ENCODE data around the gene STX3. TPM values are rescaled to one million over a fixed set of nuclear protein-coding genes. Genes with fewer than 3 reads are reported as not detected.

STX3 gene
- total RNA-seq, 3 donors from 2014 or later (not counting 1 experiment from before 2014, with no cell fraction given), result 6.8 to 19.1 (median 17.0) TPM

DNA sequence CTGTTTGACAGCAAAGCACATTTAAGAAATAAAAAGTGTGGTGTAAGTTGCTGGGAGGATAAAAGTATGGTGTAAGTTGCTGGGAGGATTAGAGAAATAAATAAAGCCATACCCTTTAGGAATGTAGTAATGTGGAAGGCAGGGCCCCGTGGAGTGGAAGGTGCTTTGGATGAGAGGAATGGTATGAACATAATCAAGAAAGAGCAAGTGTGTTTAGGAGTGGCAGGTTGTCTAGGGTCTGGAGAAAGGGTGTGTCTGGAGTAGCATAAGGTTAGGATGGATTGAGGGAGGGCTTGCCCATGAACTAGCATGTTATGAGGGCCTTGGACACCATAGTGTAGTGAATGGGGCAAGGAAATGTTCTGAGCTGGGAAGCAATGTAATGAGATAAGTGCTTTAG, 37.3 kb downstream of the STX3 start:
- H3K4me1 ChIP-seq (ENCODE audit: control insufficient read depth, insufficient read depth, low read length), result no peaks in the 10 kb centered on the region
- intact Hi-C loops (cut with micrococcal nuclease), result no loop called here
- no peak for TF ChIP-seq CTCF (IDR thresholded peaks at IDR 0.05)
- H3K4me3 Mint-ChIP-seq, result no peak overlapping the region
- H3K9me3 ChIP-seq (ENCODE audit: control insufficient read depth, insufficient read depth, low read length), result no peaks in the 10 kb centered on the region
- peaks cover 0 to 4% of the 10 kb centered on the region in 2 donors for H3K27me3 Mint-ChIP-seq (ENCODE audit: low read depth in 2 of 2)
- DNase-seq, result no peak
- no peak overlapping the region for H3K27ac ChIP-seq (ENCODE audit: low read length)
- no peak for ATAC-seq
- no peak overlapping the region for H3K27ac Mint-ChIP-seq
- H3K4me3 ChIP-seq (ENCODE audit: low read length), result no peak overlapping the region
- peaks cover 0 to 4% of the 10 kb centered on the region in 2 donors for H3K4me1 Mint-ChIP-seq
- H3K36me3 ChIP-seq (ENCODE audit: control insufficient read depth, insufficient read depth, low read length), result peaks cover 35% of the 10 kb centered on the region
- no peaks in the 10 kb centered on the region for H3K9me3 Mint-ChIP-seq
- WGBS (ENCODE audit: insufficient coverage), result 91% methylated on average over 1 of the region's 1 CpG
- peaks cover 49% of the 10 kb centered on the region for H3K36me3 Mint-ChIP-seq
- no peaks in the 10 kb centered on the region for H3K27me3 ChIP-seq (ENCODE audit: control insufficient read depth, insufficient read depth, low read length)

DNA sequence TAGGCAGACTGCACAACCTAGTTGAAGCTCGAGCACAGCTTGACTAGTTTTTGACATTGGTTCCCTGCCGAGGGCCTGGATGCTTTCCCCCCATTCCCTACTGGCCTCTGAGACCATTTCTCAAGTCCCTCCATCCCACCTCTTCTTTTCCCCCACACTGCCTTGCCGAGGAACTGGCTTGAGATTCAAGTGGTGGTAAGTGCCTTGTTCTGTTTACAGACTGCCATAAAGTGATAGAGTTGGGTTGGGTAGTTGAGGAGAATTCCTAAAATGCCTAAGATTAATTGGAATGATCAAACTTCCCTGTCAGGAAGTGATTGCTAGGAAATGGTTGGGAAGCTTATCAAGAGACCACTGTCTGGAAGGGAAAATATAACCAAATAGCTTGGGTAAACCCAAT, 39.2 kb downstream of the STX3 start:
- DNase-seq (no peak), ATAC-seq (no peak)
- intact Hi-C loops (cut with micrococcal nuclease), result no loop called here
- no peaks in the 10 kb centered on the region for H3K9me3 Mint-ChIP-seq
- peaks cover 47% of the 10 kb centered on the region for H3K36me3 Mint-ChIP-seq
- TF ChIP-seq CTCF (IDR thresholded peaks at IDR 0.05), result no peak
- no peak overlapping the region for H3K4me3 Mint-ChIP-seq
- no peaks in the 10 kb centered on the region for H3K4me1 Mint-ChIP-seq
- Histone ChIP-seq H3K36me3 (ENCODE audit: control insufficient read depth, insufficient read depth, low read length) (peaks cover 35% of the 10 kb centered on the region), H3K27me3 (ENCODE audit: control insufficient read depth, insufficient read depth, low read length) (no peaks in the 10 kb centered on the region), H3K27ac (ENCODE audit: low read length) (no peak overlapping the region), H3K9me3 (ENCODE audit: control insufficient read depth, insufficient read depth, low read length) (no peaks in the 10 kb centered on the region), H3K4me1 (ENCODE audit: control insufficient read depth, insufficient read depth, low read length) (no peaks in the 10 kb centered on the region), H3K4me3 (ENCODE audit: low read length) (no peak overlapping the region)
- H3K27me3 Mint-ChIP-seq (ENCODE audit: low read depth in 2 of 2), result no peaks in the 10 kb centered on the region
- 85% methylated on average over 2 of the region's 3 CpGs for WGBS (ENCODE audit: insufficient coverage)
- H3K27ac Mint-ChIP-seq, result no peak overlapping the region

DNA sequence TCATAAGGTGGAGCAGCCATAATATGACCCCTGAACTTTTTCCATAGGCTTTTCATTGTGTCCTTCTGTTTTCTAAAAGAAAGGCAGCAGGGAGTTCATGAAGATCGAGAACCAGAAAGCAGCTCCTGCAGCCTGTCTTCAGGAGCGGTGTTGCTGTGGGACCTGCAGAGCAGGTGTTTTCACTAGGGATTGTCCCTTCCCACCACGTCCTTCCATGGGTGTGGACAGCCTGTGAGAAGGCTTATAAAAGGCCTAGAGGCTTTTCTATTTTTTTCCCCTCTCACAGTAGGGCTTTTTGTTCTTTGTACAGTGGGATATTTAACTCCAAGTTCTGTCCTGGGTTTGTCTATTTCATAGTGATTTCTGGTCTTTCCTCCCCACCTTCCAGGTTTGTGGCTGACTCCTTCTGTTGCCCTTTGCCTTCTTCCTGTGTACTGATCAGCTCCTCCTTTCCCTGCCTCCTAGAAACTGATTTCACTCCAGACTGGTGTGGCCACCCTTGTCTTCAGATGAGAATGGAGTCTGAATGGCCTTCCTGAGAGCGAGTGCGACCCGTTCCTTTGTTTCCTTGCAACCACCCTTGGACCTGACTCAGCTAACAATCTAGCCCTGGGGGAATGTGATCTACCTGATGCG, 45.3 kb downstream of the STX3 start:
- Mint-ChIP-seq H3K4me3 (no peak overlapping the region), H3K27me3 (ENCODE audit: low read depth in 2 of 2) (no peaks in the 10 kb centered on the region), H3K36me3 (peaks cover 19% of the 10 kb centered on the region), H3K27ac (no peak overlapping the region), H3K4me1 (peaks cover 0 to 7% of the 10 kb centered on the region in 2 donors), H3K9me3 (no peaks in the 10 kb centered on the region)
- H3K9me3 ChIP-seq (ENCODE audit: control insufficient read depth, insufficient read depth, low read length), result no peaks in the 10 kb centered on the region
- ATAC-seq, result no peak
- intact Hi-C loops (cut with micrococcal nuclease), result loop anchor here (10.0 kb wide), 1 partner anchor 246 kb away; no protein-coding TSS in a partner anchor
- H3K36me3 ChIP-seq (ENCODE audit: control insufficient read depth, insufficient read depth, low read length), result peaks cover 10% of the 10 kb centered on the region
- no peak overlapping the region for H3K4me3 ChIP-seq (ENCODE audit: low read length)
- no peak for TF ChIP-seq CTCF (IDR thresholded peaks at IDR 0.05)
- no peak overlapping the region for H3K27ac ChIP-seq (ENCODE audit: low read length)
- DNase-seq, result no peak
- WGBS (ENCODE audit: insufficient coverage), result 97% methylated on average over 6 of the region's 7 CpGs
- no peaks in the 10 kb centered on the region for H3K27me3 ChIP-seq (ENCODE audit: control insufficient read depth, insufficient read depth, low read length)
- H3K4me1 ChIP-seq (ENCODE audit: control insufficient read depth, insufficient read depth, low read length), result no peaks in the 10 kb centered on the region

Data from natural killer cell (primary cell).